ENCODE measurements around the gene FOXL1. TPM values are rescaled to one million over a fixed set of nuclear protein-coding genes. Genes with fewer than 3 reads are reported as not detected.

The FOXL1 gene
- total and polyA plus RNA-seq, 12 donors: 0.40 to 1.9 (median 0.84) TPM

- WGBS, 2 donors: 7 to 8% methylated on average over 33 of the region's 33 CpGs
- peak overlapping the region; percentile 28 to 66 (median 59) for H3K4me3 ChIP-seq
- intact Hi-C loops (cut with DNase I): loop anchor here in 5 of 10 donors (5.0 to 10.0 kb wide), 6 partner anchors 193 to 816 kb away; partner anchors contain the start of gene FBXO31 (in 1 of the 5)
- H3K9me3 ChIP-seq: no peaks in the 10 kb centered on the region
- peaks cover 0 to 39% (median 16%) of the 10 kb centered on the region in 9 donors for H3K4me1 ChIP-seq
- TF ChIP-seq CTCF (IDR thresholded peaks at IDR 0.05): no peak
- no peaks in the 10 kb centered on the region for H3K36me3 ChIP-seq
- H3K27ac ChIP-seq: peak overlapping the region; percentile 23 to 90 (median 82)
- no peak for DNase-seq
- ATAC-seq: no peak
- peaks cover 9 to 100% (median 92%) of the 10 kb centered on the region in 7 donors for H3K27me3 ChIP-seq
These were observed 9.4 kb upstream of the FOXL1 start for GRCh38 chr16:86568677-86569623.

GRCh38 chr16:86569701-86570447 is 8.5 kb upstream of the FOXL1 start:
- H3K36me3 ChIP-seq: no peaks in the 10 kb centered on the region
- DNase-seq: no peak
- peaks cover 0 to 45% (median 11%) of the 10 kb centered on the region in 9 donors for H3K4me1 ChIP-seq
- peaks cover 9 to 100% (median 91%) of the 10 kb centered on the region in 7 donors for H3K27me3 ChIP-seq
- TF ChIP-seq CTCF (IDR thresholded peaks at IDR 0.05): no peak
- intact Hi-C loops (cut with DNase I): loop anchor here in 8 of 10 donors (5.0 to 10.0 kb wide), 8 partner anchors 95 to 815 kb away; partner anchors contain the start of gene FBXO31 (in 1 of the 8)
- H3K9me3 ChIP-seq: no peaks in the 10 kb centered on the region
- no peak for ATAC-seq
- peak overlapping the region in 9 of 10 donors; percentile 33 to 66 (median 60) for H3K4me3 ChIP-seq
- H3K27ac ChIP-seq: peak overlapping the region in 8 of 10 donors; percentile 13 to 90 (median 82)
- 36 to 42% methylated on average over 13 of the region's 13 CpGs for WGBS, 2 donors

GRCh38 chr16:86570558-86571529 is 7.5 kb upstream of the FOXL1 start:
- intact Hi-C loops (cut with DNase I): loop anchor here in 6 of 10 donors (5.0 to 10.0 kb wide), 4 partner anchors 94 to 264 kb away; no protein-coding TSS in a partner anchor
- Histone ChIP-seq H3K27me3 (peaks cover 4 to 100% (median 91%) of the 10 kb centered on the region in 7 donors), H3K27ac (peak overlapping the region in 9 of 10 donors; percentile 13 to 90 (median 61)), H3K9me3 (no peaks in the 10 kb centered on the region), H3K4me1 (peaks cover 0 to 48% (median 13%) of the 10 kb centered on the region in 9 donors), H3K36me3 (no peaks in the 10 kb centered on the region), H3K4me3 (peak overlapping the region in 9 of 10 donors; percentile 33 to 66 (median 60))
- no peak for TF ChIP-seq CTCF (IDR thresholded peaks at IDR 0.05)
- WGBS, 2 donors: 54 to 58% methylated on average over 28 of the region's 28 CpGs
- no peak for DNase-seq
- no peak for ATAC-seq

Measured in heart right ventricle (tissue), 16 donors.